H9 (cell line): Measurements from ENCODE around the gene CDCP1. TPM values are rescaled to one million over a fixed set of nuclear protein-coding genes. Genes with fewer than 3 reads are reported as not detected.

Experiments used
- DNase-seq: peaks from one replicate; pipeline ENCODE4 v3.0.0-alpha.2; 2017
- H2AFZ ChIP-seq: one replicate; pipeline ENCODE4 v1.6.1; 2013; ENCODE audit warnings: mild to moderate bottlenecking, low read length, control low read depth, moderate library complexity
- H2AK5ac ChIP-seq: 2 replicates; pipeline ENCODE4 v1.6.1; 2013; ENCODE audit warnings: low read length, control low read depth, mixed read lengths; ENCODE audit not compliant: insufficient read length
- H2BK120ac ChIP-seq: one replicate; pipeline ENCODE4 v1.6.1; 2013; ENCODE audit warnings: low read depth, mild to moderate bottlenecking, low read length, control low read depth, inconsistent platforms; ENCODE audit not compliant: poor library complexity, severe bottlenecking
- H2BK12ac ChIP-seq: 2 replicates; pipeline ENCODE4 v1.6.1; 2013; ENCODE audit warnings: low read length, control low read depth, mixed read lengths, low read depth; ENCODE audit not compliant: insufficient read length
- H2BK15ac ChIP-seq: 2 replicates; pipeline ENCODE4 v1.6.1; 2013; ENCODE audit warnings: low read depth, low read length, control low read depth
- H2BK20ac ChIP-seq: one replicate; pipeline ENCODE4 v1.6.1; 2013; ENCODE audit warnings: low read depth, mild to moderate bottlenecking, low read length, control low read depth, inconsistent platforms; ENCODE audit not compliant: poor library complexity, severe bottlenecking
- H2BK5ac ChIP-seq: 2 replicates; pipeline ENCODE4 v1.6.1; 2013; ENCODE audit warnings: low read length, control low read depth, mixed read lengths; ENCODE audit not compliant: insufficient read length
- H3K14ac ChIP-seq: 2 replicates; pipeline ENCODE4 v1.6.1; 2013; ENCODE audit warnings: low read length, control low read depth; ENCODE audit not compliant: insufficient read depth
- H3K18ac ChIP-seq: 2 replicates; pipeline ENCODE4 v1.6.1; 2013; ENCODE audit warnings: low read depth, mild to moderate bottlenecking, mixed read lengths, low read length, control low read depth; ENCODE audit not compliant: insufficient read length
- H3K23ac ChIP-seq: 2 replicates; pipeline ENCODE4 v1.6.1; 2013; ENCODE audit warnings: low read length, control low read depth, mixed read lengths, low read depth; ENCODE audit not compliant: insufficient read length
- H3K23me2 ChIP-seq: 2 replicates; pipeline ENCODE4 v1.6.1; 2013; ENCODE audit warnings: low read depth, mild to moderate bottlenecking, mixed read lengths, low read length, control low read depth; ENCODE audit not compliant: insufficient read length, poor library complexity, severe bottlenecking
- H3K27ac ChIP-seq: 2 replicates; pipeline ENCODE4 v1.5.1; 2013; ENCODE audit warnings: low read length, control low read depth, mixed read lengths, low read depth; ENCODE audit not compliant: insufficient read length
- H3K27me3 ChIP-seq: 2 replicates; pipeline ENCODE4 v1.6.1; 2013; ENCODE audit warnings: low read length, control low read depth, inconsistent platforms; ENCODE audit not compliant: insufficient read depth
- H3K4ac ChIP-seq: 2 replicates; pipeline ENCODE4 v1.6.1; 2013; ENCODE audit warnings: low read depth, mild to moderate bottlenecking, control low read depth, inconsistent platforms, low read length, moderate library complexity
- H3K4me1 ChIP-seq: 2 replicates; pipeline ENCODE4 v1.6.1; 2013; ENCODE audit warnings: low read length, control low read depth, inconsistent platforms; ENCODE audit not compliant: insufficient read depth
- H3K4me2 ChIP-seq: 2 replicates; pipeline ENCODE4 v1.6.1; 2013; ENCODE audit warnings: low read length, control low read depth, mixed read lengths; ENCODE audit not compliant: insufficient read length, insufficient read depth
- H3K56ac ChIP-seq: 2 replicates; pipeline ENCODE4 v1.6.1; 2013; ENCODE audit warnings: low read depth, mild to moderate bottlenecking, mixed read lengths, low read length, control low read depth; ENCODE audit not compliant: insufficient read length
- H3K79me1 ChIP-seq: 2 replicates; pipeline ENCODE4 v1.6.1; 2013; ENCODE audit warnings: low read depth, mild to moderate bottlenecking, moderate library complexity, low read length, control low read depth, inconsistent platforms; ENCODE audit not compliant: insufficient read depth, poor library complexity, severe bottlenecking
- H3K79me2 ChIP-seq: 2 replicates; pipeline ENCODE4 v1.6.1; 2013; ENCODE audit warnings: low read length, control low read depth, inconsistent platforms; ENCODE audit not compliant: insufficient read depth
- H3K9ac ChIP-seq: 2 replicates; pipeline ENCODE4 v1.6.1; 2013; ENCODE audit warnings: low read length, control low read depth, mixed read lengths; ENCODE audit not compliant: insufficient read length; ENCODE audit errors: extremely low read depth
- H3K9me3 ChIP-seq: one replicate; pipeline ENCODE4 v1.6.1; 2013; ENCODE audit warnings: low read depth, low read length, inconsistent platforms; ENCODE audit not compliant: control insufficient read depth
- H3T11ph ChIP-seq: one replicate; pipeline ENCODE4 v1.6.1; 2013; ENCODE audit warnings: mild to moderate bottlenecking, low read length, control low read depth, inconsistent platforms
- H4K20me1 ChIP-seq: one replicate; pipeline ENCODE4 v1.6.1; 2013; ENCODE audit not compliant: control insufficient read depth, insufficient read length, insufficient read depth
- H4K5ac ChIP-seq: 2 replicates; pipeline ENCODE4 v1.6.1; 2013; ENCODE audit warnings: low read depth, mild to moderate bottlenecking, mixed read lengths, low read length, control low read depth; ENCODE audit not compliant: insufficient read length
- H4K8ac ChIP-seq: replicated peaks from 2 replicates; pipeline ENCODE4 v1.6.1; 2013; ENCODE audit warnings: low read length, control low read depth, mixed read lengths, low read depth; ENCODE audit not compliant: insufficient read length
- H4K91ac ChIP-seq: 2 replicates; pipeline ENCODE4 v1.6.1; 2013; ENCODE audit warnings: low read depth, mild to moderate bottlenecking, moderate library complexity, mixed read lengths, low read length, control low read depth; ENCODE audit not compliant: insufficient read length
- H3K27ac Mint-ChIP-seq, 3 experiments: 2 replicates in 2 of 3; 3 replicates in 1 of 3; pipeline ENCODE4 v1.8.0; 2020 to 2021; ENCODE audit warnings: mixed read lengths in 3 of 3, mild to moderate bottlenecking in 1 of 3, moderate library complexity in 1 of 3
- H3K27me3 Mint-ChIP-seq: 2 replicates; pipeline ENCODE4 v1.8.0; 2021; ENCODE audit warnings: low read depth, mild to moderate bottlenecking, moderate library complexity, mixed read lengths
- H3K36me3 Mint-ChIP-seq, 3 experiments: 2 replicates in 2 of 3; 3 replicates in 1 of 3; pipeline ENCODE4 v1.8.0; 2020 to 2021; ENCODE audit warnings: low read depth in 3 of 3, mixed read lengths in 3 of 3; ENCODE audit not compliant: insufficient read depth in 1 of 3
- H3K4me1 Mint-ChIP-seq, 2 experiments: 2 replicates each; pipeline ENCODE4 v1.8.0; 2020; ENCODE audit warnings: mixed read lengths in 2 of 2
- H3K4me3 Mint-ChIP-seq, 2 experiments: 2 replicates in 1 of 2; 3 replicates in 1 of 2; pipeline ENCODE4 v1.8.0; 2020 to 2021; ENCODE audit warnings: mild to moderate bottlenecking in 2 of 2, mixed read lengths in 2 of 2, moderate library complexity in 1 of 2
- H3K9me3 Mint-ChIP-seq, 2 experiments: 2 replicates in 1 of 2; 3 replicates in 1 of 2; pipeline ENCODE4 v1.8.0; 2020; ENCODE audit warnings: mild to moderate bottlenecking in 2 of 2, mixed read lengths in 2 of 2, moderate library complexity in 1 of 2
- CTCF ChIP-seq: fragments of 200-600 bp; sonication (generic); conservative IDR thresholded peaks from 3 replicates; pipeline ENCODE4 v1.8.0; 2021; ENCODE audit warnings: antibody characterized with exemption, mild to moderate bottlenecking
- WGBS: extraction: QIAGEN DNeasy Blood & Tissue Kit; methylation state at CpG from one replicate; pipeline ENCODE4 v1.1.7; 2013; ENCODE audit warnings: missing lambda C conversion rate, low lambda C conversion rate, mixed read lengths; ENCODE audit not compliant: insufficient read length; ENCODE audit errors: extremely low coverage; 5-methylcytosine and 5-hydroxymethylcytosine counted together
- total RNA-seq: library from RNA; stranded (reverse); gene quantifications from 2 replicates; pipeline ENCODE4 v1.2.1, GENCODE V29; 2021

Gene CDCP1
- total RNA-seq, 1 experiment from 2014 or later, result 12.9 TPM

- no peak overlapping the region for H3K27ac ChIP-seq
- no peak overlapping the region for H2AFZ ChIP-seq
- H3K9ac ChIP-seq, result no peak overlapping the region
- H3K79me1 ChIP-seq, result no peaks in the 10 kb centered on the region
- H2BK120ac ChIP-seq, result no peak overlapping the region
- no peak overlapping the region for H3K14ac ChIP-seq
- peaks cover 0 to 3% of the 10 kb centered on the region in 2 experiments; a peak in 1 of 4 replicates for H3K4me1 Mint-ChIP-seq
- no peak for DNase-seq
- no peak overlapping the region for H3K4me2 ChIP-seq
- H3K27me3 Mint-ChIP-seq, result peaks cover 23% of the 10 kb centered on the region
- no peaks in the 10 kb centered on the region for H3K4me1 ChIP-seq
- no peaks in the 10 kb centered on the region for H3K79me2 ChIP-seq
- H3T11ph ChIP-seq, result no peak overlapping the region
- no peak for TF ChIP-seq CTCF
- H3K4ac ChIP-seq, result no peak overlapping the region
- H3K9me3 ChIP-seq, result no peaks in the 10 kb centered on the region
- H4K8ac ChIP-seq, result no peak overlapping the region
- H3K9me3 Mint-ChIP-seq, result peaks cover 0 to 3% of the 10 kb centered on the region in 2 experiments; a peak in 3 of 5 replicates
- no peaks in the 10 kb centered on the region for H3K23me2 ChIP-seq
- H3K27ac Mint-ChIP-seq, result peak overlapping the region in 1 of 3 experiments; percentile 9; a peak in 1 of 7 replicates
- H3K23ac ChIP-seq, result no peak overlapping the region
- H4K20me1 ChIP-seq, result no peaks in the 10 kb centered on the region
- H3K36me3 Mint-ChIP-seq, result no peaks in the 10 kb centered on the region; a peak in 1 of 7 replicates
- no peak overlapping the region for H4K91ac ChIP-seq
- no peak overlapping the region for H2BK12ac ChIP-seq
- no peak overlapping the region for H2BK5ac ChIP-seq
- WGBS, result no CpG with 5 or more reads among the region's 11 CpGs
- H4K5ac ChIP-seq, result no peak overlapping the region
- no peak overlapping the region for H3K4me3 Mint-ChIP-seq
- no peak overlapping the region for H2BK20ac ChIP-seq
- no peak overlapping the region for H3K56ac ChIP-seq
- H3K27me3 ChIP-seq, result no peaks in the 10 kb centered on the region
- H3K18ac ChIP-seq, result no peak overlapping the region
- no peak overlapping the region for H2BK15ac ChIP-seq
- no peak overlapping the region for H2AK5ac ChIP-seq
These were observed 70.2 kb downstream of the CDCP1 start for GRCh38 chr3:45075821-45076625.
